GM12891 (cell line): ENCODE results near the gene WDR54.

Source experiments
- PAX5 ChIP-seq: IDR thresholded peaks from 2 replicates; pipeline ENCODE4 v1.6.1; 2011; ENCODE audit warnings: low read length, moderate library complexity, mild to moderate bottlenecking; ENCODE audit not compliant: insufficient read depth, severe bottlenecking
- POLR2A ChIP-seq: IDR thresholded peaks from 2 replicates; pipeline ENCODE4 v1.6.1; 2011; ENCODE audit warnings: low read depth, low read length, control low read depth
- POLR2AphosphoS5 ChIP-seq: IDR thresholded peaks from 2 replicates; pipeline ENCODE4 v1.6.1; 2011; ENCODE audit warnings: low read depth, low read length, control low read depth
- SPI1 ChIP-seq: IDR thresholded peaks from 2 replicates; pipeline ENCODE4 v1.6.1; 2011; ENCODE audit warnings: low read depth, low read length, control low read depth
- TAF1 ChIP-seq: IDR thresholded peaks from 2 replicates; pipeline ENCODE4 v1.6.1; 2011; ENCODE audit warnings: low read depth, low read length, control low read depth

GRCh38 chr2:74413001-74413698 lies 8.4 kb upstream of the WDR54 start:
- TF ChIP-seq POLR2A, result no peak
- TF ChIP-seq TAF1, result no peak
- TF ChIP-seq POLR2AphosphoS5, result no peak
- TF ChIP-seq PAX5, result no peak
- peak; percentile 34; the same call in 1 of the 2 replicates for TF ChIP-seq SPI1
